Esophagus muscularis mucosa (tissue), 3 donors: ENCODE results near the gene TAS2R46.
"Not testable (repeated sequence)": the region's sequence is repeated elsewhere in the genome, so short reads cannot be mapped to it uniquely, and the experiment has no call there.

ENCODE experiments used
- POLR2A ChIP-seq: fragments of 450-650 bp; IDR thresholded peaks from one replicate; pipeline ENCODE4 v1.6.1; 2017; ENCODE audit warnings: antibody characterized with exemption, moderate library complexity, mild to moderate bottlenecking, low read depth
- POLR2AphosphoS5 ChIP-seq, 2 donors: sonication (generic); formaldehyde crosslinking; IDR thresholded peaks; one replicate each; pipeline ENCODE4 v1.6.1; 2017; ENCODE audit warnings: antibody characterized with exemption in 2 of 2
- TF ChIP-seq, protein P1 (sequence below), 3 experiments: fragments of 200-600 bp in 2 of 3; fragments of 450-650 bp in 1 of 3; sonication (generic) in 2 of 3; IDR thresholded peaks; one replicate each; pipeline ENCODE4 v1.5.1; 2017 to 2019; ENCODE audit warnings: antibody characterized with exemption in 3 of 3, mild to moderate bottlenecking in 2 of 3, moderate library complexity in 1 of 3

DNA sequence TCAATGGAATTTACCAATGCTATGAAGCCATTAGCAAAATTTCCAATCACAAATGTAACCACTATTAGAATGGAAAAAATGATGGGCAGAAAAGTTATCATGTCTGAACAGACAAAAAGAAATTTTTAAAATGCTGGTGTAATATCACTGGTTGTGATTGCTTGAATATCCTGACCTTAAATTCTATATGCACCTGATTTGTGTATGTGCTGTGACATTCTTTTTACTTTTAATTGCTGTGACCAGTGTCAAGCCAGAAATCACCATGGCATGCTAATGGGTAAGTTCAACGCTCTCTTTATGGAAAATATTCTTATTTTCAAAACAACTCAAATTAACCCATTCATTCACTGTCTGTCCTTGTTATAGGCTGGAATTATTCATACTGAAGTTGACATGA lies at the start of gene TAS2R46:
- TF ChIP-seq POLR2AphosphoS5 (IDR thresholded peaks at IDR 0.05); POLR2A: not testable (repeated sequence)
- TF ChIP-seq, protein P1, sequence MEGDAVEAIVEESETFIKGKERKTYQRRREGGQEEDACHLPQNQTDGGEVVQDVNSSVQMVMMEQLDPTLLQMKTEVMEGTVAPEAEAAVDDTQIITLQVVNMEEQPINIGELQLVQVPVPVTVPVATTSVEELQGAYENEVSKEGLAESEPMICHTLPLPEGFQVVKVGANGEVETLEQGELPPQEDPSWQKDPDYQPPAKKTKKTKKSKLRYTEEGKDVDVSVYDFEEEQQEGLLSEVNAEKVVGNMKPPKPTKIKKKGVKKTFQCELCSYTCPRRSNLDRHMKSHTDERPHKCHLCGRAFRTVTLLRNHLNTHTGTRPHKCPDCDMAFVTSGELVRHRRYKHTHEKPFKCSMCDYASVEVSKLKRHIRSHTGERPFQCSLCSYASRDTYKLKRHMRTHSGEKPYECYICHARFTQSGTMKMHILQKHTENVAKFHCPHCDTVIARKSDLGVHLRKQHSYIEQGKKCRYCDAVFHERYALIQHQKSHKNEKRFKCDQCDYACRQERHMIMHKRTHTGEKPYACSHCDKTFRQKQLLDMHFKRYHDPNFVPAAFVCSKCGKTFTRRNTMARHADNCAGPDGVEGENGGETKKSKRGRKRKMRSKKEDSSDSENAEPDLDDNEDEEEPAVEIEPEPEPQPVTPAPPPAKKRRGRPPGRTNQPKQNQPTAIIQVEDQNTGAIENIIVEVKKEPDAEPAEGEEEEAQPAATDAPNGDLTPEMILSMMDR (IDR thresholded peaks at IDR 0.05) = not testable (repeated sequence)
